Prostate gland (tissue), 2 donors: ENCODE measurements around the gene PODN.

ENCODE experiments used
- CTCF ChIP-seq, 4 experiments: fragments of 200-600 bp in 2 of 4; fragments of 450-650 bp in 2 of 4; sonication (generic) in 2 of 4; IDR thresholded peaks; 1 replicate in 3 of 4; 2 replicates in 1 of 4; pipeline ENCODE4 v1.5.1; 2016 to 2019; ENCODE audit warnings: antibody characterized with exemption in 4 of 4, mild to moderate bottlenecking in 2 of 4, moderate library complexity in 2 of 4
- POLR2A ChIP-seq: fragments of 450-650 bp; IDR thresholded peaks from one replicate; pipeline ENCODE4 v1.6.1; 2016; ENCODE audit warnings: antibody characterized with exemption, mild to moderate bottlenecking

DNA sequence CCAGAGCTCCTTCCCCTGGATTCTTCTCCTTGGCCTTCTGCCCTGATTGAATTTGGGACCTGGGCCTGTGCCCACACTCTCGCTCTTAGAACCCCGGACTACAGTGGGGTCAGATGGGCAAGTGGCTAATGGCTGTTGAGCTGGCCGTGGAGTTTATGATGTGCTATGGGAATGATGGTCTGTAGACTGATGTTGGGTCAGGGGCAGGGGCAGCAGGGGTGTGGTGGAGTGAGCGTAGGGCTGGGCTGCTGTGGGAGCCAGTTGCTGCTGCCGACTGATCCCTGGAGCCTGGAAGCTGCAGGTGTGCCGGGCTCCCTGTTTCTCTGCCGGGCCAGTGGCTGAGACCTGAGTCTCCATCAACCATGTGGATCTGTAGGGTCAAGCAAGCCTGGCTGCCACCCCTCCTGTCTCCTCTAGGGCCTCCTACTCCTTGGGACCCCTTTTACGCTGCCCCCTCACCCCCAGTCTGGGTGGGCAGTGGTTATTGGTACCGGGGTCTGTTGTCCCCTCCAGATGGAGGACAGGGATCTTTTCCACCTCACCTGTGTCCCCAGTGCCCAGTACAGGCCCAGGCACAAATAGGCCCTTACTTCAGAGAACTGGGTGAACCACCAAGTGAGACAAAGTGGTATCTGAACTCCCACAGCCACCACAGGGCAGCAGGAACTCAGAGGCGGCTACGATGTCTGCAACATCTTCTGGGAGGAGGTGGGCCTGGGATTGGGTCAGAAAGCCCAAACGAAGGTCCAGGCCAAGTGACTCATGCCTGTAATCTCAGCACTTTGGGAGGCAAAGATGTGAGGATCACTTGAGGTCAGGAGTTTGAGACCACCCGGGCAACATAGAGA lies 5.1 kb downstream of the PODN start:
- TF ChIP-seq CTCF (IDR thresholded peaks at IDR 0.05) (no peak), POLR2A (no peak)
